ENCODE results near the gene EIF4E2. TPM values are rescaled to one million over a fixed set of nuclear protein-coding genes. Genes with fewer than 3 reads are reported as not detected.

Gene EIF4E2
- total RNA-seq, 2 experiments from 2014 or later, result 45.9 to 46.0 TPM

GRCh38 chr2:232580648-232580981, 30.1 kb downstream of the EIF4E2 start:
- intact Hi-C loops (cut with DNase I, micrococcal nuclease), result no loop called here
- no peak overlapping the region for H3K27ac Mint-ChIP-seq
- TF ChIP-seq CTCF (IDR thresholded peaks at IDR 0.05), result no peak
- Histone ChIP-seq H3K9me3 (ENCODE audit: control insufficient read depth in 1 of 2, insufficient read depth in 1 of 2, low read length in 2 of 2) (peaks cover 0 to 5% of the 10 kb centered on the region in 2 experiments), H3K4me3 (ENCODE audit: low read length) (no peak overlapping the region), H3K36me3 (ENCODE audit: insufficient read depth, low read length) (peaks cover 39% of the 10 kb centered on the region), H3K27ac (ENCODE audit: low read depth in 1 of 2, low read length in 2 of 2) (no peak overlapping the region), H3K4me1 (ENCODE audit: insufficient read depth, low read length) (no peaks in the 10 kb centered on the region), H3K27me3 (ENCODE audit: control insufficient read depth in 1 of 2, insufficient read depth in 2 of 2, low read length in 2 of 2) (no peaks in the 10 kb centered on the region)
- DNase-seq (no peak), ATAC-seq (ENCODE audit: poor library complexity) (no peak)
- peaks cover 77% of the 10 kb centered on the region for H3K36me3 Mint-ChIP-seq (ENCODE audit: low read depth)
- H3K4me1 Mint-ChIP-seq (ENCODE audit: low read depth), result no peaks in the 10 kb centered on the region
- ChIA-PET POLR2A (interaction anchor here (1.4 kb wide), 1 partner anchor 30 kb away, joined by 3 read pairs; the partner anchor contains the start of genes EIF4E2 and TIGD1), CTCF (no interaction called here)
- no peaks in the 10 kb centered on the region for H3K9me3 Mint-ChIP-seq
- no peak overlapping the region for H3K4me3 Mint-ChIP-seq
- no peaks in the 10 kb centered on the region for H3K27me3 Mint-ChIP-seq

- Histone ChIP-seq H3K27ac (ENCODE audit: low read depth in 1 of 2, low read length in 2 of 2) (no peak overlapping the region), H3K4me3 (ENCODE audit: low read length) (no peak overlapping the region), H3K27me3 (ENCODE audit: control insufficient read depth in 1 of 2, insufficient read depth in 2 of 2, low read length in 2 of 2) (no peaks in the 10 kb centered on the region), H3K9me3 (ENCODE audit: control insufficient read depth in 1 of 2, insufficient read depth in 1 of 2, low read length in 2 of 2) (peaks cover 0 to 5% of the 10 kb centered on the region in 2 experiments), H3K4me1 (ENCODE audit: insufficient read depth, low read length) (no peaks in the 10 kb centered on the region), H3K36me3 (ENCODE audit: insufficient read depth, low read length) (peaks cover 33% of the 10 kb centered on the region)
- no peaks in the 10 kb centered on the region for H3K9me3 Mint-ChIP-seq
- TF ChIP-seq CTCF (IDR thresholded peaks at IDR 0.05), result no peak
- H3K4me1 Mint-ChIP-seq (ENCODE audit: low read depth), result no peaks in the 10 kb centered on the region
- ChIA-PET POLR2A (no interaction called here), CTCF (no interaction called here)
- no peak for DNase-seq
- no peak overlapping the region for H3K4me3 Mint-ChIP-seq
- H3K27me3 Mint-ChIP-seq, result no peaks in the 10 kb centered on the region
- intact Hi-C loops (cut with DNase I, micrococcal nuclease), result no loop called here
- H3K27ac Mint-ChIP-seq, result no peak overlapping the region
- ATAC-seq (ENCODE audit: poor library complexity), result no peak
- H3K36me3 Mint-ChIP-seq (ENCODE audit: low read depth), result peaks cover 71% of the 10 kb centered on the region
These were observed 31.2 kb downstream of the EIF4E2 start for GRCh38 chr2:232581725-232582124.

- Histone ChIP-seq H3K4me3 (ENCODE audit: low read length) (no peak overlapping the region), H3K27me3 (ENCODE audit: control insufficient read depth in 1 of 2, insufficient read depth in 2 of 2, low read length in 2 of 2) (no peaks in the 10 kb centered on the region), H3K9me3 (ENCODE audit: control insufficient read depth in 1 of 2, insufficient read depth in 1 of 2, low read length in 2 of 2) (peaks cover 0 to 5% of the 10 kb centered on the region in 2 experiments), H3K4me1 (ENCODE audit: insufficient read depth, low read length) (no peaks in the 10 kb centered on the region), H3K27ac (ENCODE audit: low read depth in 1 of 2, low read length in 2 of 2) (no peak overlapping the region), H3K36me3 (ENCODE audit: insufficient read depth, low read length) (peaks cover 30% of the 10 kb centered on the region)
- ChIA-PET CTCF (no interaction called here), POLR2A (no interaction called here)
- no peak overlapping the region for H3K27ac Mint-ChIP-seq
- no peaks in the 10 kb centered on the region for H3K4me1 Mint-ChIP-seq (ENCODE audit: low read depth)
- DNase-seq (no peak), ATAC-seq (ENCODE audit: poor library complexity) (no peak)
- peaks cover 57% of the 10 kb centered on the region for H3K36me3 Mint-ChIP-seq (ENCODE audit: low read depth)
- H3K4me3 Mint-ChIP-seq, result no peak overlapping the region
- H3K27me3 Mint-ChIP-seq, result no peaks in the 10 kb centered on the region
- H3K9me3 Mint-ChIP-seq, result no peaks in the 10 kb centered on the region
- intact Hi-C loops (cut with DNase I, micrococcal nuclease), result no loop called here
- no peak for TF ChIP-seq CTCF (IDR thresholded peaks at IDR 0.05)
These were observed 33.7 kb downstream of the EIF4E2 start for GRCh38 chr2:232584238-232584637.
